Measurements from ENCODE around the gene PRKAG2. TPM values are rescaled to one million over a fixed set of nuclear protein-coding genes. Genes with fewer than 3 reads are reported as not detected.

The PRKAG2 gene
- total RNA-seq, 3 donors from 2014 or later: 42.4 to 48.5 (median 46.6) TPM

DNA sequence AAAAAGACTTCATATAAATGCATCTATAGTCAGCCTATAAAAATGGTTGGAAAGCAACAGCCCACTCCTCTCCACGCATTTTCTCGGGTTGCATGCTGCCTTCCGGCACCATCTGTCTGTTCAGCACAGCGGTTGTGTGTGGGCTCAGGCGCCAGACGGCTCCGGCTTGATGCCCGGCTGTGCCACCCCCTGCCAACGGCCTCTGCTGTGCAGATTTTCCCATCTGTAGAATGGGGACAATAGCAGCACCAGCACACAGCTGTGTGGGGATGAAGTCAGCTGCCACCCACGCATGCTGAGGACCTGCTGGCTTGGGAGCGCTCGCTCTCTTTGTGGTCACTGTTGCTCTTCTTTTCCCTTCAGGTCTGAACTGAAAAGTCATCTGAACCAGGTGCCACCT, 19.5 kb downstream of the PRKAG2 start:
- Histone ChIP-seq H3K4me1 (ENCODE audit: low read depth) (no peaks in the 10 kb centered on the region), H3K9me3 (no peaks in the 10 kb centered on the region), H3K4me3 (no peak overlapping the region), H3K36me3 (ENCODE audit: low read depth) (no peaks in the 10 kb centered on the region)
- TF ChIP-seq, protein P1, sequence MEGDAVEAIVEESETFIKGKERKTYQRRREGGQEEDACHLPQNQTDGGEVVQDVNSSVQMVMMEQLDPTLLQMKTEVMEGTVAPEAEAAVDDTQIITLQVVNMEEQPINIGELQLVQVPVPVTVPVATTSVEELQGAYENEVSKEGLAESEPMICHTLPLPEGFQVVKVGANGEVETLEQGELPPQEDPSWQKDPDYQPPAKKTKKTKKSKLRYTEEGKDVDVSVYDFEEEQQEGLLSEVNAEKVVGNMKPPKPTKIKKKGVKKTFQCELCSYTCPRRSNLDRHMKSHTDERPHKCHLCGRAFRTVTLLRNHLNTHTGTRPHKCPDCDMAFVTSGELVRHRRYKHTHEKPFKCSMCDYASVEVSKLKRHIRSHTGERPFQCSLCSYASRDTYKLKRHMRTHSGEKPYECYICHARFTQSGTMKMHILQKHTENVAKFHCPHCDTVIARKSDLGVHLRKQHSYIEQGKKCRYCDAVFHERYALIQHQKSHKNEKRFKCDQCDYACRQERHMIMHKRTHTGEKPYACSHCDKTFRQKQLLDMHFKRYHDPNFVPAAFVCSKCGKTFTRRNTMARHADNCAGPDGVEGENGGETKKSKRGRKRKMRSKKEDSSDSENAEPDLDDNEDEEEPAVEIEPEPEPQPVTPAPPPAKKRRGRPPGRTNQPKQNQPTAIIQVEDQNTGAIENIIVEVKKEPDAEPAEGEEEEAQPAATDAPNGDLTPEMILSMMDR (IDR thresholded peaks at IDR 0.05): no peak
- ATAC-seq (no peak), DNase-seq (peak in 1 of 3 donors; percentile 22)
- intact Hi-C loops (cut with DNase I, micrococcal nuclease): no loop called here

DNA sequence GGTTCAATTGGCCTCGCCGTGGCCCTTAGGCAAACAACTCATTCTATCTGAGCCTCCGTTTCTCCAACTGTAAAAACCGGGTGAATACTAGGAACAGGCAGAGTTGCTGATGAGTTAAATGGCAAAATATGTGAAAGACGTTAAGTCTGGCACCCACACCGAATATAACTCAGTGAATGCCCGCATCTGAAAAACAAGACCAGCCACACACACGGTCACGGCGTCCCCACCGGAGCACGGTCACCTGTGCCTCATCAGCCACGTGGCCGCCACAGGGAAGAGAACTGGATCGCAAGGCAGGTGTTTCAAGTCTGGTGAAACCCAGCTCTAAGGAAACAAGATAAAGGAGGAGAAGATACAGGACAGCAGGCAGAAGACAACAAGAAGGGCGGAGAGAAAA, 20.4 kb downstream of the PRKAG2 start:
- Histone ChIP-seq H3K4me1 (ENCODE audit: low read depth) (no peaks in the 10 kb centered on the region), H3K9me3 (no peaks in the 10 kb centered on the region), H3K4me3 (no peak overlapping the region), H3K36me3 (ENCODE audit: low read depth) (no peaks in the 10 kb centered on the region)
- ATAC-seq (no peak), DNase-seq (peak in 1 of 3 donors; percentile 23)
- TF ChIP-seq, protein P1 (IDR thresholded peaks at IDR 0.05): no peak
- intact Hi-C loops (cut with DNase I, micrococcal nuclease): no loop called here

DNA sequence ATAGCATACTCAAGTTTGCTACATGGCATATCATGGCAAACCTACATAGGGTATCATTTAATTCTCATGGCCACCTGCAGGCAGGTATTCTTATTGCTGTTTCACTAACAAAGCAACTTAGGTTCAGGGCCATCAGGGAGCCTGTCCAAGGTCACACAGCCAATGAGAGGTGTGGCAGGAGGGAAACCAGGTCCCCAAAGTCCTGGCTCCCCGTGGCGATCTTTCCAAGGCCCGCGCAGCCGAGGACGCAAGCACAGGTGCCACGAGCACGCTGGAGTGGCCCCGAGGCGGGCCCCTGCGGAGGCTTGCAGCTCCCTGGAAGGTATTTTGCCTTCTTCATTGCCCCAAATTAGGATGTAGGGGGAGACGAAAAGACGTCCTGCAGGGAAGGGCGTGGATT, 20.8 kb downstream of the PRKAG2 start:
- ATAC-seq: no peak
- intact Hi-C loops (cut with DNase I, micrococcal nuclease): no loop called here
- TF ChIP-seq, protein P1 (IDR thresholded peaks at IDR 0.05): no peak
- Histone ChIP-seq H3K36me3 (ENCODE audit: low read depth) (no peaks in the 10 kb centered on the region), H3K4me1 (ENCODE audit: low read depth) (no peaks in the 10 kb centered on the region), H3K9me3 (no peaks in the 10 kb centered on the region), H3K4me3 (no peak overlapping the region)
- DNase-seq: peak in 1 of 3 donors; percentile 19

DNA sequence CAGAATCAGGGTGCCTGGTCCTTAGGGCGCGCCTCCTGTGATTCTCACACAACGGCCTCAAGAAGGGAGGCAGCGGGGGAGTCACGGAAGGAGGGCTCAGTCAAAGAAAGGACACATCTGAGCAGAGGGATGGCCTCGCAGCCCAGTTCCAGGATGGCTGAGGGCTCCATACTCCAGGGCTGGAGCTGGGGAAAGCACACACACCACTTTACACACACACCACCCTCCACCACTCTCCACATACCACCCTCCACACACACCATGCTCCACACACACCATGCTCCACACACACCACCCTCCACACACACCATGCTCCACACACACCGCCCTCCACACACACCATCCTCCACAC, 22.2 kb downstream of the PRKAG2 start:
- ATAC-seq: no peak
- intact Hi-C loops (cut with DNase I, micrococcal nuclease): no loop called here
- H3K36me3 ChIP-seq (ENCODE audit: low read depth): no peaks in the 10 kb centered on the region

DNA sequence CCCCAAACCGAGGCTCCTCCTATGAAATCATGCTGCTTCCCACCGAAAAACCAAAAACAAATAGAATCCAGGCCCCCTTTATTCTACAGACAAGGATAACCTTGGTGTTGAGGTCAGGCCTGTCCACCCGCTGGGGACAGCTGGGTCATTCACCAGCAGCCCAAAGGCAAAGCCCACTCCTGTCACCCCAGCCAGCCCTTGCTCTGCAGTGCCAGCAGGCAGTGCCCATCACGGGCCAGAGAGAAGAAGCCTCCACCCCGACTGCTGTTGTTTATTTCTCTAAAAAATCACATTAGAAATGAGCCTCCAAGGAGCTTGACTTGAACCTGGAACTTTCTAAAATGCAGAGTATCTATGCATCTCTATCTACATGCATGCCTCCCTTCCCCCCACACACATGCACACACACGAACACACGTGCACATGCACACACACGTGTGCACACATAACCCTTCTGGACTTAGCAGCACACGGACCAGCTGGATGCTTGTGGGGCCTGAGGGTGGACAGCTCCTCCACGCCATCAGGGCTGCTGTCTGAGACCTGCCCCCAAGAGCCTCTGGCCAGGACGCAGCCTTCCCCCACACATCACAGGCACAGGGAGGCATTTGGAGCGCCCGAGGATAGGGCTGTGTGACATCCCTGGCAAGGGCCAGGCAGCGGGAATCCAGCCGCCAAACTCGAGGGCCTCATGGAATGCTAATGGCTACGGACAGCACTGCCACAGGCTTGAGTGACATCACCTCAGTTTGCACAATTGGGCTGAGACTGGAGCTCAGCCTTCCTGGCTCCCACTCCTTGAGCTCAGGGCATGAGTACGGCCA, 22.8 kb downstream of the PRKAG2 start:
- ATAC-seq: peak; percentile 5
- H3K4me3 ChIP-seq: no peak overlapping the region
- H3K9me3 ChIP-seq: no peaks in the 10 kb centered on the region
- peak in 2 of 3 donors; percentile 11 to 50 for DNase-seq
- intact Hi-C loops (cut with DNase I, micrococcal nuclease): no loop called here
- H3K4me1 ChIP-seq (ENCODE audit: low read depth): no peaks in the 10 kb centered on the region
- no peaks in the 10 kb centered on the region for H3K36me3 ChIP-seq (ENCODE audit: low read depth)
- TF ChIP-seq, protein P1 (IDR thresholded peaks at IDR 0.05): no peak

More for the DNA sequence above, 22.2 kb downstream of the PRKAG2 start:
- Histone ChIP-seq H3K9me3 (no peaks in the 10 kb centered on the region), H3K4me3 (no peak overlapping the region), H3K4me1 (ENCODE audit: low read depth) (no peaks in the 10 kb centered on the region)
- TF ChIP-seq, protein P1 (IDR thresholded peaks at IDR 0.05): no peak
- DNase-seq: no peak

All from mucosa of descending colon (tissue), 3 donors.